Activated T-helper 2 cell treated with anti-CD3 and anti-CD28 coated beads, Interferon-gamma antibody, Interleukin-2, Interleukin-4, amounts not matched to agents 10 μg/mL and 5 μg/mL and 100 μg/mL, durations not matched to agents 14 hours and 24 hours and 36 hours (primary cell): Measurements from ENCODE around the gene UBAC1. TPM values are rescaled to one million over a fixed set of nuclear protein-coding genes. Genes with fewer than 3 reads are reported as not detected.
A peak's percentile ranks its signal among the peaks of the same experiment; 100 is the strongest.

Experiments
- DNase-seq: peaks from one replicate; pipeline ENCODE4 v3.0.0; 2021; ENCODE audit warnings: low spot score
- H3K27ac Mint-ChIP-seq: one replicate; pipeline ENCODE4 v1.8.0; 2021; ENCODE audit warnings: mixed read lengths
- H3K27me3 Mint-ChIP-seq: one replicate; pipeline ENCODE4 v1.8.0; 2021; ENCODE audit warnings: low read depth, mixed read lengths
- H3K36me3 Mint-ChIP-seq: one replicate; pipeline ENCODE4 v1.8.0; 2021; ENCODE audit warnings: low read depth, mixed read lengths
- H3K4me1 Mint-ChIP-seq: one replicate; pipeline ENCODE4 v1.8.0; 2021; ENCODE audit warnings: low read depth, mixed read lengths
- H3K4me3 Mint-ChIP-seq: one replicate; pipeline ENCODE4 v1.8.0; 2021; ENCODE audit warnings: low read depth, mild to moderate bottlenecking, moderate library complexity, mixed read lengths
- H3K9me3 Mint-ChIP-seq: one replicate; pipeline ENCODE4 v1.8.0; 2021; ENCODE audit warnings: mixed read lengths
- intact Hi-C: fragments of 100-400 bp; cut with micrococcal nuclease; formaldehyde crosslinking; loops from one replicate; pipeline ENCODE4 v1.15.1; 2023
- total RNA-seq: library from RNA; stranded (reverse); gene quantifications from 2 replicates; pipeline ENCODE4 v1.2.3, GENCODE V29; 2022

Gene UBAC1
- 42.3 and 47.2 TPM in 2 replicates for total RNA-seq

- Mint-ChIP-seq H3K9me3 (no peaks in the 10 kb centered on the region), H3K4me3 (peak within 1 kb of the TSS; percentile 89), H3K4me1 (peaks cover 22% of the 10 kb centered on the region), H3K36me3 (no peaks in the 10 kb centered on the region), H3K27me3 (no peaks in the 10 kb centered on the region), H3K27ac (peak within 1 kb of the TSS; percentile 68)
- intact Hi-C loops = loop anchor here (1.0 to 2.0 kb wide), 3 partner anchors 34 to 158 kb away; partner anchors contain the start of gene CAMSAP1
- DNase-seq = peak; percentile 92
Measured at GRCh38 chr9:135961277-135961715, at the start of gene UBAC1. Gene UBAC1 (minus strand): TSS chr9:135961373. CDS start chr9:135961162, 211 bp downstream.

- no peak for DNase-seq
Measured at GRCh38 chr9:136010615-136011361, 49.6 kb upstream of the UBAC1 start.

GRCh38 chr9:136010176-136010575, 49.0 kb upstream of the UBAC1 start:
- Mint-ChIP-seq H3K4me1 (no peaks in the 10 kb centered on the region), H3K27me3 (no peaks in the 10 kb centered on the region), H3K36me3 (no peaks in the 10 kb centered on the region), H3K9me3 (no peaks in the 10 kb centered on the region), H3K27ac (no peak overlapping the region), H3K4me3 (no peak overlapping the region)
- DNase-seq = no peak
- intact Hi-C loops = no loop called here

More at GRCh38 chr9:136010615-136011361, 49.6 kb upstream of the UBAC1 start:
- H3K27me3 Mint-ChIP-seq = no peaks in the 10 kb centered on the region
- H3K9me3 Mint-ChIP-seq = no peaks in the 10 kb centered on the region
- no peaks in the 10 kb centered on the region for H3K36me3 Mint-ChIP-seq
- intact Hi-C loops = no loop called here
- no peaks in the 10 kb centered on the region for H3K4me1 Mint-ChIP-seq
- no peak overlapping the region for H3K4me3 Mint-ChIP-seq
- no peak overlapping the region for H3K27ac Mint-ChIP-seq

- no peaks in the 10 kb centered on the region for H3K9me3 Mint-ChIP-seq
- H3K27ac Mint-ChIP-seq = no peak overlapping the region
- H3K36me3 Mint-ChIP-seq = no peaks in the 10 kb centered on the region
- H3K4me1 Mint-ChIP-seq = no peaks in the 10 kb centered on the region
- DNase-seq = no peak
- intact Hi-C loops = no loop called here
- no peak overlapping the region for H3K4me3 Mint-ChIP-seq
- H3K27me3 Mint-ChIP-seq = no peaks in the 10 kb centered on the region
Measured at GRCh38 chr9:136009516-136009915, 48.3 kb upstream of the UBAC1 start.

- intact Hi-C loops = no loop called here
- H3K36me3 Mint-ChIP-seq = no peaks in the 10 kb centered on the region
- no peak overlapping the region for H3K4me3 Mint-ChIP-seq
- H3K27ac Mint-ChIP-seq = no peak overlapping the region
- no peak for DNase-seq
- no peaks in the 10 kb centered on the region for H3K9me3 Mint-ChIP-seq
- no peaks in the 10 kb centered on the region for H3K4me1 Mint-ChIP-seq
- H3K27me3 Mint-ChIP-seq = no peaks in the 10 kb centered on the region
Measured at GRCh38 chr9:136008693-136008997, 47.5 kb upstream of the UBAC1 start.

- DNase-seq = no peak
- no peaks in the 10 kb centered on the region for H3K9me3 Mint-ChIP-seq
- H3K4me1 Mint-ChIP-seq = no peaks in the 10 kb centered on the region
- intact Hi-C loops = no loop called here
- no peaks in the 10 kb centered on the region for H3K36me3 Mint-ChIP-seq
- no peak overlapping the region for H3K27ac Mint-ChIP-seq
- no peaks in the 10 kb centered on the region for H3K27me3 Mint-ChIP-seq
- H3K4me3 Mint-ChIP-seq = no peak overlapping the region
Measured at GRCh38 chr9:136007934-136008692, 46.9 kb upstream of the UBAC1 start.

GRCh38 chr9:136007276-136007933, 46.2 kb upstream of the UBAC1 start:
- H3K4me3 Mint-ChIP-seq = no peak overlapping the region
- no peaks in the 10 kb centered on the region for H3K4me1 Mint-ChIP-seq
- no peaks in the 10 kb centered on the region for H3K36me3 Mint-ChIP-seq
- no peaks in the 10 kb centered on the region for H3K27me3 Mint-ChIP-seq
- H3K9me3 Mint-ChIP-seq = no peaks in the 10 kb centered on the region
- DNase-seq = no peak
- intact Hi-C loops = no loop called here
- H3K27ac Mint-ChIP-seq = no peak overlapping the region

- no peaks in the 10 kb centered on the region for H3K9me3 Mint-ChIP-seq
- H3K4me3 Mint-ChIP-seq = no peak overlapping the region
- intact Hi-C loops = no loop called here
- no peaks in the 10 kb centered on the region for H3K4me1 Mint-ChIP-seq
- H3K36me3 Mint-ChIP-seq = no peaks in the 10 kb centered on the region
- DNase-seq = no peak
- H3K27ac Mint-ChIP-seq = no peak overlapping the region
- no peaks in the 10 kb centered on the region for H3K27me3 Mint-ChIP-seq
Measured at GRCh38 chr9:136006169-136006568, 45.0 kb upstream of the UBAC1 start.

GRCh38 chr9:136004712-136005111, 43.5 kb upstream of the UBAC1 start:
- no peaks in the 10 kb centered on the region for H3K4me1 Mint-ChIP-seq
- H3K27me3 Mint-ChIP-seq = no peaks in the 10 kb centered on the region
- no peak overlapping the region for H3K4me3 Mint-ChIP-seq
- H3K27ac Mint-ChIP-seq = no peak overlapping the region
- DNase-seq = no peak
- no peaks in the 10 kb centered on the region for H3K9me3 Mint-ChIP-seq
- intact Hi-C loops = no loop called here
- H3K36me3 Mint-ChIP-seq = no peaks in the 10 kb centered on the region

- intact Hi-C loops = no loop called here
- no peak for DNase-seq
- no peak overlapping the region for H3K27ac Mint-ChIP-seq
- no peaks in the 10 kb centered on the region for H3K9me3 Mint-ChIP-seq
- no peaks in the 10 kb centered on the region for H3K4me1 Mint-ChIP-seq
- no peaks in the 10 kb centered on the region for H3K27me3 Mint-ChIP-seq
- no peaks in the 10 kb centered on the region for H3K36me3 Mint-ChIP-seq
- no peak overlapping the region for H3K4me3 Mint-ChIP-seq
Measured at GRCh38 chr9:136004219-136004618, 43.0 kb upstream of the UBAC1 start.

- no peak for DNase-seq
- Mint-ChIP-seq H3K27ac (no peak overlapping the region), H3K27me3 (no peaks in the 10 kb centered on the region), H3K4me3 (no peak overlapping the region), H3K36me3 (no peaks in the 10 kb centered on the region), H3K9me3 (no peaks in the 10 kb centered on the region), H3K4me1 (no peaks in the 10 kb centered on the region)
- intact Hi-C loops = no loop called here
Measured at GRCh38 chr9:136003411-136004218, 42.4 kb upstream of the UBAC1 start.

GRCh38 chr9:136002881-136003280, 41.7 kb upstream of the UBAC1 start:
- no peaks in the 10 kb centered on the region for H3K4me1 Mint-ChIP-seq
- no peak overlapping the region for H3K27ac Mint-ChIP-seq
- no peaks in the 10 kb centered on the region for H3K36me3 Mint-ChIP-seq
- DNase-seq = no peak
- intact Hi-C loops = no loop called here
- H3K27me3 Mint-ChIP-seq = no peaks in the 10 kb centered on the region
- no peak overlapping the region for H3K4me3 Mint-ChIP-seq
- H3K9me3 Mint-ChIP-seq = no peaks in the 10 kb centered on the region
